ENCODE results near the gene SLC25A31. TPM values are rescaled to one million over a fixed set of nuclear protein-coding genes. Genes with fewer than 3 reads are reported as not detected.

The SLC25A31 gene
- total and polyA plus RNA-seq, 2 of the 13 experiments (the other 11 are each of a cell fraction or from before 2014, with no cell fraction given), result 0.04 TPM; not detected in 1

DNA sequence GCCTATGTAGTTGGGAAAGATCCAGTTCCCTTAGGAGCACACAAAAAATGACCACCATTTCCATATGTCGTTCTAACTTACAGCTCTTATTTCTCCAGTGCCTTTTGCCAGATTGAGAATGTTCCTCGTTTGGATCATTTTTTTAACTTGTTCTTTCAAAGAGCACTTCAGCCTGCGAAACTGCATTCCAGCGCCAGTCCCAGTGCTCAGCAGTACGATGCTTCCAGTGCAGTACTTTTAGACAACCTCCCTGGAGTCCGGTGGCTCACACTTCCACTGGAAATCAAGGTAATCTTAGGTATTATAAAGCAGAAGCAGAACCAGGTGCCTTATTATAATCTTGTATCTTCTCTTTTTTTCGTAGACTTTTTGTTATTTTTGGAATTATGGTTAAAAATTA, 42.6 kb upstream of the SLC25A31 start:
- CTCF ChIA-PET (ENCODE audit: low intra/inter-chr PET ratio, low total read pairs), result no interaction called here
- Histone ChIP-seq H4K20me1 (ENCODE audit: insufficient read depth, low read length) (peaks cover 3% of the 10 kb centered on the region; the same call in 1 of the 2 replicates), H3K9ac (ENCODE audit: insufficient read depth, low read depth, low read length) (no peak overlapping the region), H2AFZ (ENCODE audit: low read length) (no peak overlapping the region), H3K4me3 (replicated peaks in 1 of 3; ENCODE audit: insufficient read depth in 1 of 3, low read depth in 2 of 3, low read length in 3 of 3) (no peak overlapping the region), H3K27me3 (ENCODE audit: control insufficient read depth in 1 of 2, insufficient read depth in 2 of 2, low read length in 2 of 2) (no peaks in the 10 kb centered on the region), H3K27ac (ENCODE audit: extremely low read length, insufficient read depth, low read length) (no peak overlapping the region), H3K9me3 (ENCODE audit: low read length) (no peaks in the 10 kb centered on the region), H3K79me2 (ENCODE audit: insufficient read depth, low read length) (no peaks in the 10 kb centered on the region), H3K36me3 (replicated peaks in 1 of 2; ENCODE audit: control insufficient read depth in 1 of 2, insufficient read depth in 2 of 2, low read length in 2 of 2) (no peaks in the 10 kb centered on the region; a peak in 2 of 5 replicates), H3K4me2 (ENCODE audit: low read depth, low read length) (no peak overlapping the region), H3K4me1 (ENCODE audit: insufficient read depth, low read length) (no peaks in the 10 kb centered on the region)
- in situ Hi-C loops (cut with HindIII; ENCODE audit: extremely low pct_ligation_motif_present, low pct_unique_long_range_greater_than_20kb) (no loop called here), intact Hi-C loops (cut with micrococcal nuclease; ENCODE audit: unreplicated experiment) (no loop called here)
- DNase-seq (ENCODE audit: low spot score) (no peak), FAIRE-seq (no peak), ATAC-seq (no peak)
- TF ChIP-seq ZFP37 (CRISPR knock-in tag; IDR thresholded peaks at IDR 0.05; ENCODE audit: borderline replicate concordance) (no peak), CBX2 (IDR thresholded peaks at IDR 0.05; ENCODE audit: low read depth, low read length) (no peak), CBX2 (CRISPR knock-in tag; IDR thresholded peaks at IDR 0.05; ENCODE audit: low read depth) (no peak), PRPF4 (IDR thresholded peaks at IDR 0.05; ENCODE audit: low read depth, low read length, poor library complexity, severe bottlenecking) (no peak), ZNF225 (CRISPR knock-in tag; IDR thresholded peaks at IDR 0.05) (no peak), ATF7-NPFF (CRISPR knock-in tag; IDR thresholded peaks at IDR 0.05; ENCODE audit: low read depth) (no peak), ZNF713 (CRISPR knock-in tag; IDR thresholded peaks at IDR 0.05) (no peak), NR1H2 (CRISPR knock-in tag; IDR thresholded peaks at IDR 0.05; ENCODE audit: borderline replicate concordance, low read depth) (no peak), TCF12 (IDR thresholded peaks at IDR 0.05) (no peak), TCF12 (CRISPR knock-in tag; IDR thresholded peaks at IDR 0.05) (no peak), PHF5A (CRISPR knock-in tag; IDR thresholded peaks at IDR 0.05; ENCODE audit: low read depth, unreplicated experiment) (no peak), U2AF2 (IDR thresholded peaks at IDR 0.05; ENCODE audit: low read depth, low read length) (no peak), ARID3A (IDR thresholded peaks at IDR 0.05; ENCODE audit: low read depth, low read length) (no peak), IRF9 (CRISPR knock-in tag; IDR thresholded peaks at IDR 0.05; ENCODE audit: borderline replicate concordance) (no peak), RBFOX2 (IDR thresholded peaks at IDR 0.05; ENCODE audit: low read depth, low read length) (no peak), ZNF75D (CRISPR knock-in tag; IDR thresholded peaks at IDR 0.05; ENCODE audit: borderline replicate concordance) (no peak), RNF2 (conservative IDR thresholded peaks at IDR 0.05; ENCODE audit: low read depth) (no peak), ARID2 (CRISPR knock-in tag; IDR thresholded peaks at IDR 0.05; ENCODE audit: borderline replicate concordance) (no peak), HNF4A (CRISPR knock-in tag; IDR thresholded peaks at IDR 0.05) (no peak), SPEN (CRISPR knock-in tag; IDR thresholded peaks at IDR 0.05; ENCODE audit: low read depth) (no peak)
- TF ChIP-seq, protein P1, sequence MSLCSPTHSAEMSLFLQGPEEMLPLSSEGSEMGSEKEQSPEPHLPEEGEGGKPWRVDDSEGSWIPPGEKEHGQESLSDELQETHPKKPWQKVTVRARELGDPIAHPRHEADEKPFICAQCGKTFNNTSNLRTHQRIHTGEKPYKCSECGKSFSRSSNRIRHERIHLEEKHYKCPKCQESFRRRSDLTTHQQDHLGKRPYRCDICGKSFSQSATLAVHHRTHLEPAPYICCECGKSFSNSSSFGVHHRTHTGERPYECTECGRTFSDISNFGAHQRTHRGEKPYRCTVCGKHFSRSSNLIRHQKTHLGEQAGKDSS (CRISPR knock-in tag; IDR thresholded peaks at IDR 0.05; ENCODE audit: borderline replicate concordance, low read depth), result no peak
- POLR2A ChIA-PET, result no interaction called here
- BruUV-seq (replicated peaks), result no TSS peak
- WGBS (ENCODE audit: low lambda C conversion rate), result 87% methylated on average over 7 of the region's 7 CpGs

Data from HepG2 (cell line).